LoVo (cell line): ENCODE data around the gene GSS.
"Not testable (repeated sequence)": the region's sequence is repeated elsewhere in the genome, so short reads cannot be mapped to it uniquely, and the experiment has no call there.

ENCODE experiments used
- DNase-seq: peaks from one replicate; pipeline ENCODE4 v3.0.0-alpha.2; 2016; ENCODE audit warnings: low spot score

Gene GSS

GRCh38 chr20:34907616-34908469 is 47.8 kb downstream of the GSS start:
- DNase-seq: peak; percentile 92

- DNase-seq: no peak
These were observed 51.4 kb downstream of the GSS start for GRCh38 chr20:34904202-34904621.

- DNase-seq: not testable (repeated sequence)
These were observed 56.9 kb downstream of the GSS start for GRCh38 chr20:34898731-34899130.

GRCh38 chr20:34898129-34898528 is 57.5 kb downstream of the GSS start:
- DNase-seq: not testable (repeated sequence)

GRCh38 chr20:34896086-34896621 is 59.5 kb downstream of the GSS start:
- no peak for DNase-seq

- no peak for DNase-seq
These were observed 60.1 kb downstream of the GSS start for GRCh38 chr20:34895465-34895864.

- DNase-seq: no peak
These were observed 60.9 kb downstream of the GSS start for GRCh38 chr20:34894723-34895122.

- no peak for DNase-seq
These were observed 62.9 kb downstream of the GSS start for GRCh38 chr20:34892671-34893070.

GRCh38 chr20:34891166-34892062 is 64.2 kb downstream of the GSS start:
- peak; percentile 36 for DNase-seq

GRCh38 chr20:34888468-34888867 is 67.1 kb downstream of the GSS start:
- no peak for DNase-seq

- DNase-seq: no peak
These were observed 68.6 kb downstream of the GSS start for GRCh38 chr20:34887023-34887422.

- DNase-seq: no peak
These were observed 69.5 kb downstream of the GSS start for GRCh38 chr20:34886122-34886521.

GRCh38 chr20:34884260-34884659 is 71.3 kb downstream of the GSS start:
- no peak for DNase-seq

GRCh38 chr20:34883809-34884208 is 71.8 kb downstream of the GSS start:
- no peak for DNase-seq

- DNase-seq: no peak
These were observed 72.4 kb downstream of the GSS start for GRCh38 chr20:34883087-34883688.

GRCh38 chr20:34881689-34882088 is 73.9 kb downstream of the GSS start:
- DNase-seq: no peak

GRCh38 chr20:34880971-34881370 is 74.6 kb downstream of the GSS start:
- DNase-seq: not testable (repeated sequence)

- DNase-seq: no peak
These were observed 75.3 kb downstream of the GSS start for GRCh38 chr20:34880215-34880850.
